Astrocyte (in vitro differentiated cells and primary cell): ENCODE measurements around the gene COL15A1.

ENCODE experiments used
- CTCF ChIP-seq: IDR thresholded peaks from 2 replicates; pipeline ENCODE4 v1.5.1; 2011; ENCODE audit warnings: low read depth, mild to moderate bottlenecking, inconsistent platforms, low read length, moderate library complexity; ENCODE audit not compliant: insufficient read depth
- EZH2 ChIP-seq: IDR thresholded peaks from 2 replicates; pipeline ENCODE4 v1.6.1; 2012; ENCODE audit warnings: mild to moderate bottlenecking, low read length, inconsistent platforms; ENCODE audit not compliant: insufficient read depth

GRCh38 chr9:98962861-98963260 lies 19.2 kb downstream of the COL15A1 start:
- no peak for TF ChIP-seq CTCF
- no peak for TF ChIP-seq EZH2
